Naive thymus-derived CD4-positive, alpha-beta T cell (primary cell): Measurements from ENCODE around the gene RGS13. TPM values are rescaled to one million over a fixed set of nuclear protein-coding genes. Genes with fewer than 3 reads are reported as not detected.

Experiments used
- ATAC-seq: fragments of 150-1000 bp; cut with Tn5 transposase; 2 replicates; pipeline ENCODE4 v1.10.0; 2021; ENCODE audit warnings: mild to moderate bottlenecking, moderate library complexity
- CTCF ChIA-PET: fragments of 350-600 bp; sonication (Branson Sonifier 250); formaldehyde crosslinking; loops from one replicate; lab custom pipeline; 2021; ENCODE audit warnings: antibody characterized with exemption; lab: Charles Lee
- POLR2A ChIA-PET: fragments of 350-600 bp; sonication (Branson Sonifier 250); formaldehyde crosslinking; loops from one replicate; lab custom pipeline; 2021; ENCODE audit warnings: antibody characterized with exemption, inconsistent platforms; lab: Charles Lee
- DNase-seq, 9 donors: peaks; one replicate each; pipeline versions ENCODE4 v3.0.0 to v3.0.0-alpha.2; 2020 to 2022; ENCODE audit warnings: mixed read lengths in 1 of 9
- H3K27ac ChIP-seq: one replicate; pipeline ENCODE4 v1.7.0; 2013; ENCODE audit warnings: mild to moderate bottlenecking, low read depth, low read length, moderate library complexity
- H3K27me3 ChIP-seq, 2 donors: one replicate each; pipeline ENCODE4 v1.7.0; 2013; ENCODE audit warnings: low read length in 2 of 2, mild to moderate bottlenecking in 2 of 2, moderate library complexity in 2 of 2; ENCODE audit not compliant: control insufficient read depth in 2 of 2, insufficient read depth in 2 of 2
- H3K36me3 ChIP-seq, 3 experiments: 1 replicate in 2 of 3; 2 replicates in 1 of 3; pipeline ENCODE4 v1.7.0; 2013; ENCODE audit warnings: low read length in 3 of 3, mild to moderate bottlenecking in 3 of 3, moderate library complexity in 1 of 3; ENCODE audit not compliant: insufficient read depth in 3 of 3, control insufficient read depth in 2 of 3
- H3K4me1 ChIP-seq, 2 donors: one replicate each; pipeline ENCODE4 v1.7.0; 2013; ENCODE audit warnings: low read length in 2 of 2, mild to moderate bottlenecking in 2 of 2, moderate library complexity in 1 of 2; ENCODE audit not compliant: control insufficient read depth in 2 of 2, insufficient read depth in 2 of 2
- H3K4me3 ChIP-seq: 2 replicates; pipeline ENCODE4 v1.7.0; 2013; ENCODE audit warnings: mild to moderate bottlenecking, low read length
- H3K9me3 ChIP-seq, 3 experiments: 1 replicate in 2 of 3; 2 replicates in 1 of 3; pipeline ENCODE4 v1.7.0; 2013; ENCODE audit warnings: low read length in 3 of 3; ENCODE audit not compliant: control insufficient read depth in 2 of 3
- H3K27ac Mint-ChIP-seq, 9 donors: one replicate each; pipeline ENCODE4 v1.8.0; 2020 to 2022; ENCODE audit warnings: mixed read lengths in 9 of 9, mild to moderate bottlenecking in 8 of 9, moderate library complexity in 5 of 9, inconsistent platforms in 2 of 9
- H3K27me3 Mint-ChIP-seq, 5 donors: one replicate each; pipeline ENCODE4 v1.8.0; 2021 to 2022; ENCODE audit warnings: mixed read lengths in 5 of 5, mild to moderate bottlenecking in 1 of 5
- H3K36me3 Mint-ChIP-seq, 5 donors: one replicate each; pipeline ENCODE4 v1.8.0; 2020 to 2022; ENCODE audit warnings: mixed read lengths in 5 of 5, mild to moderate bottlenecking in 3 of 5, inconsistent platforms in 1 of 5
- H3K4me1 Mint-ChIP-seq, 7 donors: one replicate each; pipeline ENCODE4 v1.8.0; 2020 to 2022; ENCODE audit warnings: mixed read lengths in 7 of 7, mild to moderate bottlenecking in 3 of 7, inconsistent platforms in 1 of 7
- H3K4me3 Mint-ChIP-seq, 10 donors: one replicate each; pipeline ENCODE4 v1.8.0; 2020 to 2022; ENCODE audit warnings: mild to moderate bottlenecking in 10 of 10, mixed read lengths in 10 of 10, moderate library complexity in 6 of 10, inconsistent platforms in 2 of 10
- H3K9me3 Mint-ChIP-seq, 11 donors: one replicate each; pipeline ENCODE4 v1.8.0; 2020 to 2022; ENCODE audit warnings: mixed read lengths in 11 of 11, mild to moderate bottlenecking in 4 of 11, inconsistent platforms in 1 of 11, moderate library complexity in 1 of 11
- intact Hi-C, 2 donors: fragments of 100-400 bp; cut with micrococcal nuclease; formaldehyde crosslinking; loops; one replicate each; pipeline ENCODE4 v1.15.1; 2023
- polyA plus RNA-seq, 2 donors: library from polyadenylated mRNA; unstranded; fragments of 300-500 nt; fragmentation: Illumina TruSeq; gene quantifications; one replicate each; pipeline ENCODE4 v1.2.3, GENCODE V29; 2021
- total RNA-seq, 6 experiments: library from RNA in 5 of 6; stranded (reverse) in 5 of 6; gene quantifications; 1 replicate in 5 of 6; 2 replicates in 1 of 6; pipeline ENCODE4 v1.2.3 and lab custom pipeline; 2021 to 2026

RGS13 gene
- total and polyA plus RNA-seq, 7 experiments from 2014 or later, result 0.56 TPM; not detected in 6

DNA sequence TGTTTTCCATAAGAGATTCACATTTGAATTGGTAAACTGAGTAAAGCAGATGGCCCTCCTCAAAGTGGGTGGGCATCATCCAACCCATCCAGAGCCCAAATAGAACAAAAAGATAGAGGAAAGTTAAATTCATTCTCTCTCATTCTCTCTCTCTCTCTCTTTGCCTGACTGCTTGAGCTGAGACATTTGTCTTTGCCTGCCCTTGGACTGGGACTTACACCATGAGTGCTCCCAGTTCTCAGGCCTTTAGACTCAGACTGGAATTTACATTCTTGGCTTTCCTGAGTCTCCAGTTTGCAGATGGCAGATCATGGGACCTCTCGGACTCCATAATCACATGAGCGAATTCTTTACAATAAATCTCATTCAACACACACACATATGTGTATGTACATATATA, 69.6 kb downstream of the RGS13 start:
- no peaks in the 10 kb centered on the region for H3K4me1 ChIP-seq
- H3K4me3 ChIP-seq, result no peak overlapping the region
- no peak overlapping the region for H3K27ac ChIP-seq
- H3K36me3 Mint-ChIP-seq, result no peaks in the 10 kb centered on the region
- DNase-seq (no peak), ATAC-seq (no peak)
- H3K27me3 Mint-ChIP-seq, result no peaks in the 10 kb centered on the region
- no peaks in the 10 kb centered on the region for H3K27me3 ChIP-seq
- H3K36me3 ChIP-seq, result no peaks in the 10 kb centered on the region
- no peaks in the 10 kb centered on the region for H3K9me3 ChIP-seq
- no peak overlapping the region for H3K27ac Mint-ChIP-seq
- no peaks in the 10 kb centered on the region for H3K9me3 Mint-ChIP-seq
- CTCF ChIA-PET, result no interaction called here
- H3K4me1 Mint-ChIP-seq, result no peaks in the 10 kb centered on the region
- POLR2A ChIA-PET, result no interaction called here
- no peak overlapping the region for H3K4me3 Mint-ChIP-seq
- intact Hi-C loops, result no loop called here

DNA sequence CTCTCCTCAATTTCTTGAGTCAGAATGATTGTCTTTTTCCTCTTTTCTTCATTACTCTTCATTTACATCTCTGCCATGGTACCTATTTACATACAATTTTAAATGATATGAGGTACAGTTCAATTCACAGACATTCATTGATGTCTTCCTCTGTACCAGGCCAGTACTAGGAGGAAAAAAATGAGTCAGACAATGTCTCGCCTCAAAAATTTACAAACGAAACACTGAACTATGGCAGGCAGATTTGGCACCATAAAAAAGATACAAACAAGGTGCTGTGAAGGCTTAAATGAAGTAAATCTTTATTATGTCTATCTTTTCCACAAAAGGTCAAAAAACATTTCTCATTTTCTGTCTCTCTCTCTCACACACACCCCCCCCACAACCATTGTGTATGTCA, 71.0 kb downstream of the RGS13 start:
- no peak for ATAC-seq
- Mint-ChIP-seq H3K27ac (no peak overlapping the region), H3K9me3 (peaks cover 0 to 3% (median 0%) of the 10 kb centered on the region in 11 donors), H3K36me3 (no peaks in the 10 kb centered on the region), H3K4me1 (no peaks in the 10 kb centered on the region), H3K4me3 (no peak overlapping the region), H3K27me3 (no peaks in the 10 kb centered on the region)
- CTCF ChIA-PET, result no interaction called here
- DNase-seq, result no peak
- POLR2A ChIA-PET, result no interaction called here
- Histone ChIP-seq H3K4me3 (no peak overlapping the region), H3K27me3 (no peaks in the 10 kb centered on the region), H3K9me3 (no peaks in the 10 kb centered on the region), H3K36me3 (no peaks in the 10 kb centered on the region), H3K27ac (no peak overlapping the region), H3K4me1 (no peaks in the 10 kb centered on the region)
- intact Hi-C loops, result no loop called here

DNA sequence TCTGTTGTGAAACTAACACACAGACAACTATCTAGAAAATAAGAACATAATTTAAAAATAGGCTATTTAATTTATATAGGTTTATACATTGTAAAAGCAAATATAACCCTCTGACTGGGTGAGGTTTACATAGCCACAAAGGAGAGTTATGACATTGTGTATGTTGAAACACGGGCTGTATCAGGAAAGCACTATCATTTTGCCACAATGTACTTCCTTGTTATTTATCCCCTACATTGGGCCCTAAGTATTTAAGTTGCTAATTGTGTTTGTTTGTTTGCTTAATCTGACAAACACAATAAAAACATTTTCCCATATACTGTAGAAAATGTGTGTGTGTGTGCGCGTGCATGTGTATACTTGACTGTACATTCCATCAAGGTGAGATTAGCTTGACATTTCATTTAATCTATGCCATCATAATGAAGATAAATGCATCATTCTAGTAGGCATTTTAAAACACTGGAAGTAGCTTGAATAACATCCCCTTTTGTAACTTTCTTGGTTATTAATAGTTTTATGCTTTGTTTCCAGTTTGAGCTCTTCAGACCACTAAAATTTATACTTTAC, 72.1 kb downstream of the RGS13 start:
- Histone ChIP-seq H3K4me3 (no peak overlapping the region), H3K9me3 (no peaks in the 10 kb centered on the region), H3K36me3 (no peaks in the 10 kb centered on the region), H3K27me3 (no peaks in the 10 kb centered on the region), H3K4me1 (no peaks in the 10 kb centered on the region), H3K27ac (no peak overlapping the region)
- Mint-ChIP-seq H3K27ac (no peak overlapping the region), H3K9me3 (peaks cover 0 to 3% (median 0%) of the 10 kb centered on the region in 11 donors), H3K27me3 (peaks cover 0 to 4% (median 0%) of the 10 kb centered on the region in 5 donors), H3K4me1 (no peaks in the 10 kb centered on the region), H3K36me3 (no peaks in the 10 kb centered on the region), H3K4me3 (no peak overlapping the region)
- CTCF ChIA-PET, result no interaction called here
- POLR2A ChIA-PET, result no interaction called here
- ATAC-seq (peak; percentile 57), DNase-seq (no peak)
- intact Hi-C loops, result no loop called here

DNA sequence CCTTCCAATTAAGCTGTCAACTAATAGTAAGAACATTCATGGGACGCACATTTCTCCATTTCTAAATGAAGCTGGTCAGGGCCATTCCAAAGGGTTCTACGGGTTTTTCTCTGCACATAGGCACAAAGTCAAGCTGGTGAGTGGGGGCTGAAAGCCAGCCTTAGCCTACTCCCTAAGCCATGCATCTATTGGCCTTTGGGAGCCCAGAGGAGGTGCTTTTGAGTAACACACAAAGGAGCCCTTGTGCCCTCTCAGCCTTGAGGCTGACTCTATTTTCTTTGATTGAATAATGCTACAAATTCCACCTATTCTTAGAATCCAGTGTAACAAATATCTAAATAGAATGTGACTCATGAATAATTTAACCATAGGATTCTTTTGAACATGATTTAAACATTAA, 73.6 kb downstream of the RGS13 start:
- intact Hi-C loops, result no loop called here
- H3K27ac Mint-ChIP-seq, result no peak overlapping the region
- Histone ChIP-seq H3K27ac (no peak overlapping the region), H3K36me3 (no peaks in the 10 kb centered on the region), H3K4me3 (no peak overlapping the region), H3K9me3 (no peaks in the 10 kb centered on the region), H3K27me3 (no peaks in the 10 kb centered on the region), H3K4me1 (no peaks in the 10 kb centered on the region)
- H3K36me3 Mint-ChIP-seq, result no peaks in the 10 kb centered on the region
- DNase-seq, result no peak
- no peak for ATAC-seq
- H3K27me3 Mint-ChIP-seq, result peaks cover 0 to 17% (median 0%) of the 10 kb centered on the region in 5 donors
- peaks cover 0 to 5% (median 0%) of the 10 kb centered on the region in 11 donors for H3K9me3 Mint-ChIP-seq
- H3K4me1 Mint-ChIP-seq, result no peaks in the 10 kb centered on the region
- CTCF ChIA-PET, result no interaction called here
- no peak overlapping the region for H3K4me3 Mint-ChIP-seq
- POLR2A ChIA-PET, result no interaction called here

Other genes starting within 250 kb of the RGS13 start
- gene RGS1, start 60.4 kb upstream of the RGS13 start, total RNA-seq, result 100 to 1,000 TPM in 2 of 5 experiments, 10 to 100 TPM in 1, 1 to 10 TPM in 2; 3.4 to 607 (median 22.1) TPM
- 10 to 100 TPM in 1 of 2 donors, 1 to 10 TPM in 1; 3.4 to 14.3 TPM for gene RGS1, start 60.4 kb upstream of the RGS13 start, polyA plus RNA-seq
- 100 to 1,000 TPM in 1 of 5 experiments, 10 to 100 TPM in 2, 1 to 10 TPM in 2; 3.5 to 317 (median 12.2) TPM for gene RGS2, start 172.9 kb downstream of the RGS13 start, total RNA-seq
- gene RGS2, start 172.9 kb downstream of the RGS13 start, polyA plus RNA-seq, result 10 to 100 TPM; 14.3 to 14.4 TPM